Upper lobe of left lung (tissue), 6 donors: ENCODE results near the gene PHPT1. TPM values are rescaled to one million over a fixed set of nuclear protein-coding genes. Genes with fewer than 3 reads are reported as not detected.
"Not testable (repeated sequence)": the region's sequence is repeated elsewhere in the genome, so short reads cannot be mapped to it uniquely, and the experiment has no call there.

Experiments used
- ATAC-seq, 2 donors: fragments of 200-7000 bp; cut with Tn5 transposase; one replicate each; pipeline ENCODE4 v1.9.1; 2022; ENCODE audit warnings: mild to moderate bottlenecking in 2 of 2, moderate library complexity in 2 of 2; ENCODE audit not compliant: low FRiP score in 2 of 2
- DNase-seq, 2 donors: peaks; one replicate each; pipeline ENCODE4 v3.0.0-alpha.2; 2019 to 2020
- H3K27ac ChIP-seq, 4 donors: fragments of 200-600 bp; sonication (generic); one replicate each; pipeline ENCODE4 v1.5.1; 2016 to 2019
- H3K27me3 ChIP-seq, 4 donors: fragments of 200-600 bp; sonication (generic); one replicate each; pipeline ENCODE4 v1.5.1; 2017 to 2019
- H3K36me3 ChIP-seq, 4 donors: fragments of 200-600 bp; sonication (generic); one replicate each; pipeline ENCODE4 v1.5.1; 2016 to 2019
- H3K4me1 ChIP-seq, 4 donors: fragments of 200-600 bp; sonication (generic); one replicate each; pipeline ENCODE4 v1.5.1; 2018 to 2019
- H3K4me3 ChIP-seq, 4 donors: fragments of 200-600 bp; sonication (generic); one replicate each; pipeline ENCODE4 v1.5.1; 2017 to 2019; ENCODE audit warnings: mild to moderate bottlenecking in 2 of 4, moderate library complexity in 1 of 4
- H3K9me3 ChIP-seq, 4 donors: fragments of 200-600 bp; sonication (generic); one replicate each; pipeline ENCODE4 v1.5.1; 2018 to 2019
- EP300 ChIP-seq, 4 donors: sonication (generic); formaldehyde crosslinking; IDR thresholded peaks; one replicate each; pipeline ENCODE4 v1.5.1; 2017; ENCODE audit warnings: antibody characterized with exemption in 4 of 4, control low read depth in 2 of 4
- POLR2A ChIP-seq, 4 donors: fragments of 450-650 bp; IDR thresholded peaks; one replicate each; pipeline ENCODE4 v1.5.1; 2016 to 2017; ENCODE audit warnings: antibody characterized with exemption in 4 of 4, mild to moderate bottlenecking in 2 of 4
- POLR2AphosphoS5 ChIP-seq, 2 donors: sonication (generic); formaldehyde crosslinking; IDR thresholded peaks; one replicate each; pipeline ENCODE4 v1.5.1; 2017; ENCODE audit warnings: antibody characterized with exemption in 2 of 2
- WGBS, 2 donors: methylation state at CpG; one replicate each; pipeline ENCODE4 v1.1.5; 2017 to 2018; 5-methylcytosine and 5-hydroxymethylcytosine counted together
- total RNA-seq, 6 donors: library from RNA; depleted of rRNA in 4 of 6; stranded (reverse); fragments of >200 nt in 4 of 6; gene quantifications; one replicate each; pipeline versions ENCODE4 v1.1.0 to v1.2.1, GENCODE V29; 2016 to 2021
- TF ChIP-seq, protein P1 (sequence below), 6 experiments: fragments of 450-650 bp in 4 of 6; fragments of 200-600 bp in 2 of 6; sonication (generic) in 2 of 6; IDR thresholded peaks; one replicate each; pipeline ENCODE4 v1.5.1; 2016 to 2019; ENCODE audit warnings: antibody characterized with exemption in 6 of 6
- donor health status: DM: no; HTN: no; CAD: no; lungs with moderate emphysema.
- donor health status: DM: no; HTN: yes; CAD: no; lungs with severe emphysema.

Gene PHPT1
- total RNA-seq, 6 donors from 2014 or later, result 51.3 to 135 (median 64.1) TPM

DNA sequence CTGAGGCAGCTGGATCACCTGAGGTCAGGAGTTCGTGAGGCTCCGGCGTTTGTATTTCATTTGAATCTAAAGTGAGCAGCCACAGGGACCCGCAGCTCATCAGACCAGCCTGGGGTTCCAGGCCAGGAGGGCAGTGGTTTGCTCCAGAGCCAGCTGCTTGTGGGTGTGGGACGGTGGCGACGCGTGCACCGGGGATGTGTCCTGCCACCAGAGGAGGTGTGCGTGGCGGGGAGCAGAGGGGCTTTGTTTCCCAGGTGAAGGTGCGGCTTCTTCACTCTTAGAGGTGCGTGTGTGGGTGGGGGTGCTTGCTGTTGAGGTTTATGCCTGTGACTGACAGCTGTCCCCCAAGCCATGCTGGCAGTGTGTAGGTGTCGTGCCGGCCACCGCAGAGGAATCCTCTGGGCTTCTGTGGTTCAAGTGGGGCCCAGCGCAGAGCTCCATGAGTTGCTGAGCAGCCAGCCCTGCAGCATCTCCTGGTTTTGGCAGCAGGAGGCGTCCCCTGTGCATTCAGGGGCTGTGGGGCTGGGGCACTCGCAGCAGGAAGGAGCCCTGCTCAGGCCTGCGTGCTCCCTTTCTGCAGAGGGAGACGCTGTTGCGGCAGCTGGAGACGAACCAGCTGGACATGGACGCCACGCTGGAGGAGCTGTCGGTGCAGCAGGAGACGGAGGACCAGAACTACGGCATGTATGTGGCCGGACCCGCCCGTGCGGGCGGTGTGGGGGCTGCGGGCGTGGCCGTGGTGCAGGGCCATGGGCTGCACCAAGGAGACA is 13.9 kb upstream of the PHPT1 start:
- H3K27ac ChIP-seq, result no peak overlapping the region
- 94 to 95% methylated on average over 24 to 36 of the region's 36 CpGs for WGBS, 2 donors
- peak in 1 of 2 donors; percentile 75 for DNase-seq

GRCh38 chr9:136835932-136836904 is 13.0 kb upstream of the PHPT1 start:
- H3K27ac ChIP-seq, result no peak overlapping the region
- ATAC-seq, result peak in 1 of 2 donors; percentile 21
- no peak overlapping the region for H3K4me3 ChIP-seq
- peaks cover 0 to 2% (median under 1%) of the 10 kb centered on the region in 4 donors for H3K4me1 ChIP-seq
- no peaks in the 10 kb centered on the region for H3K27me3 ChIP-seq
- DNase-seq, result peak in 1 of 2 donors; percentile 37
- WGBS, 2 donors, result 93 to 100% methylated on average over 4 to 13 of the region's 21 CpGs
- TF ChIP-seq POLR2AphosphoS5 (IDR thresholded peaks at IDR 0.05), result no peak
- TF ChIP-seq, protein P1, sequence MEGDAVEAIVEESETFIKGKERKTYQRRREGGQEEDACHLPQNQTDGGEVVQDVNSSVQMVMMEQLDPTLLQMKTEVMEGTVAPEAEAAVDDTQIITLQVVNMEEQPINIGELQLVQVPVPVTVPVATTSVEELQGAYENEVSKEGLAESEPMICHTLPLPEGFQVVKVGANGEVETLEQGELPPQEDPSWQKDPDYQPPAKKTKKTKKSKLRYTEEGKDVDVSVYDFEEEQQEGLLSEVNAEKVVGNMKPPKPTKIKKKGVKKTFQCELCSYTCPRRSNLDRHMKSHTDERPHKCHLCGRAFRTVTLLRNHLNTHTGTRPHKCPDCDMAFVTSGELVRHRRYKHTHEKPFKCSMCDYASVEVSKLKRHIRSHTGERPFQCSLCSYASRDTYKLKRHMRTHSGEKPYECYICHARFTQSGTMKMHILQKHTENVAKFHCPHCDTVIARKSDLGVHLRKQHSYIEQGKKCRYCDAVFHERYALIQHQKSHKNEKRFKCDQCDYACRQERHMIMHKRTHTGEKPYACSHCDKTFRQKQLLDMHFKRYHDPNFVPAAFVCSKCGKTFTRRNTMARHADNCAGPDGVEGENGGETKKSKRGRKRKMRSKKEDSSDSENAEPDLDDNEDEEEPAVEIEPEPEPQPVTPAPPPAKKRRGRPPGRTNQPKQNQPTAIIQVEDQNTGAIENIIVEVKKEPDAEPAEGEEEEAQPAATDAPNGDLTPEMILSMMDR (IDR thresholded peaks at IDR 0.05), result no peak
- no peak for TF ChIP-seq EP300 (IDR thresholded peaks at IDR 0.05)
- TF ChIP-seq POLR2A (IDR thresholded peaks at IDR 0.05), result no peak
- no peaks in the 10 kb centered on the region for H3K9me3 ChIP-seq
- H3K36me3 ChIP-seq, result peaks cover 0 to 79% (median 54%) of the 10 kb centered on the region in 4 donors

More for the DNA sequence above, 13.9 kb upstream of the PHPT1 start:
- no peaks in the 10 kb centered on the region for H3K9me3 ChIP-seq
- peaks cover 0 to 82% (median 54%) of the 10 kb centered on the region in 4 donors for H3K36me3 ChIP-seq
- H3K4me1 ChIP-seq, result no peaks in the 10 kb centered on the region
- TF ChIP-seq POLR2A (IDR thresholded peaks at IDR 0.05) (no peak), POLR2AphosphoS5 (IDR thresholded peaks at IDR 0.05) (no peak), EP300 (IDR thresholded peaks at IDR 0.05) (no peak)
- TF ChIP-seq, protein P1 (IDR thresholded peaks at IDR 0.05), result no peak
- ATAC-seq, result no peak
- H3K4me3 ChIP-seq, result no peak overlapping the region
- H3K27me3 ChIP-seq, result no peaks in the 10 kb centered on the region

- no peak overlapping the region for H3K4me3 ChIP-seq
- TF ChIP-seq, protein P1 (IDR thresholded peaks at IDR 0.05), result no peak
- TF ChIP-seq EP300 (IDR thresholded peaks at IDR 0.05) (no peak), POLR2A (IDR thresholded peaks at IDR 0.05) (no peak), POLR2AphosphoS5 (IDR thresholded peaks at IDR 0.05) (no peak)
- DNase-seq (peak in 1 of 2 donors; percentile 72), ATAC-seq (no peak)
- peaks cover 4 to 12% (median 10%) of the 10 kb centered on the region in 4 donors for H3K4me1 ChIP-seq
- H3K36me3 ChIP-seq, result peaks cover 0 to 68% (median 45%) of the 10 kb centered on the region in 4 donors
- WGBS, 2 donors, result 89 to 100% methylated on average over 1 to 12 of the region's 27 CpGs
- H3K27ac ChIP-seq, result no peak overlapping the region
- H3K27me3 ChIP-seq, result no peaks in the 10 kb centered on the region
- H3K9me3 ChIP-seq, result no peaks in the 10 kb centered on the region
Observed at GRCh38 chr9:136837146-136837855, 11.9 kb upstream of the PHPT1 start.

DNA sequence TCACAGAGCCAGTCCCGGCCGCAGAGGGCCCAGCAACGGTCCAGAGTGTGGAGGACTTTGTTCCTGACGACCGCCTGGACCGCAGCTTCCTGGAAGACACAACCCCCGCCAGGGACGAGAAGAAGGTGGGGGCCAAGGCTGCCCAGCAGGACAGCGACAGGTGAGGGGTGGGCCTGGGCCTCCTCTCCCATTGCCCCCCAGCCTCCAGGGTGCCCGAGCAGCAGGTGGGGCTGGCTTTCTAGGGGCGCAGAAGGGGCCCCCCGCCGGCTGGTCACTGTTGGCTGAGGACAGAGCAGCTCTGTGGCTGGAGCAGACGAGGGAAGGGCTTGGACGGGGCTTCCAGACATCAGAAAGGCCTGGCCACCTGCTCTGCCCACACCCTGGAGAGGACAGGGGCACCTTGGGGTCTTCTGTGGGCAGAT is 11.3 kb upstream of the PHPT1 start:
- peak in 1 of 2 donors; percentile 63 for DNase-seq
- WGBS, 2 donors, result 95 to 96% methylated on average over 4 to 13 of the region's 15 CpGs
- H3K27me3 ChIP-seq, ATAC-seq, H3K27ac ChIP-seq, H3K9me3 ChIP-seq, H3K4me3 ChIP-seq: not testable (repeated sequence)
- Histone ChIP-seq H3K36me3 (peaks cover 0 to 63% (median 41%) of the 10 kb centered on the region in 4 donors), H3K4me1 (peaks cover 10 to 18% (median 16%) of the 10 kb centered on the region in 4 donors)
